OCI-LY7 (cell line): Measurements from ENCODE around the gene TXNIP.

Experiments used
- CTCF ChIP-seq: fragments of 200-600 bp; sonication (generic); conservative IDR thresholded peaks from 2 replicates; pipeline ENCODE4 v1.5.1; 2014; ENCODE audit warnings: mild to moderate bottlenecking, antibody characterized with exemption, low read length, moderate library complexity, mixed read lengths
- EZH2phosphoT487 ChIP-seq: fragments of 200-600 bp; sonication (generic); IDR thresholded peaks from 2 replicates; pipeline ENCODE4 v1.6.1; 2018; ENCODE audit warnings: low read depth, borderline replicate concordance, mild to moderate bottlenecking, mixed run types, antibody characterized with exemption, low read length, moderate library complexity, mixed read lengths

GRCh38 chr1:145999321-146000024, 3.1 kb upstream of the TXNIP start:
- no peak for TF ChIP-seq CTCF
- TF ChIP-seq EZH2phosphoT487, result no peak
